Activated CD4-positive, alpha-beta memory T cell treated with anti-CD3 and anti-CD28 coated beads, Interleukin-2, amount 10 ng/mL, durations not matched to agents 7 days and 5 days (primary cell): ENCODE results near the gene HCFC1R1. TPM values are rescaled to one million over a fixed set of nuclear protein-coding genes. Genes with fewer than 3 reads are reported as not detected.

Experiments used
- CTCF ChIA-PET: fragments of 350-600 bp; sonication (Branson Sonifier 250); formaldehyde crosslinking; loops from one replicate; lab custom pipeline; 2021; ENCODE audit warnings: antibody characterized with exemption, inconsistent platforms; lab: Charles Lee
- POLR2A ChIA-PET: fragments of 350-600 bp; sonication (Branson Sonifier 250); formaldehyde crosslinking; loops from one replicate; lab custom pipeline; 2021; ENCODE audit warnings: antibody characterized with exemption; lab: Charles Lee
- DNase-seq: peaks from one replicate; pipeline ENCODE4 v3.0.0-alpha.2; 2020
- H3K27ac Mint-ChIP-seq: one replicate; pipeline ENCODE4 v1.8.0; 2021; ENCODE audit warnings: mild to moderate bottlenecking, mixed read lengths
- H3K27me3 Mint-ChIP-seq: one replicate; pipeline ENCODE4 v1.8.0; 2021; ENCODE audit warnings: mixed read lengths
- H3K36me3 Mint-ChIP-seq: one replicate; pipeline ENCODE4 v1.8.0; 2021; ENCODE audit warnings: low read depth, mixed read lengths
- H3K4me1 Mint-ChIP-seq: one replicate; pipeline ENCODE4 v1.8.0; 2021; ENCODE audit warnings: mixed read lengths
- H3K4me3 Mint-ChIP-seq: one replicate; pipeline ENCODE4 v1.8.0; 2021; ENCODE audit warnings: mild to moderate bottlenecking, mixed read lengths
- H3K9me3 Mint-ChIP-seq: one replicate; pipeline ENCODE4 v1.8.0; 2021; ENCODE audit warnings: mixed read lengths
- total RNA-seq, 2 experiments: library from RNA; stranded (reverse); gene quantifications; one replicate each; pipeline ENCODE4 v1.2.3, GENCODE V29; 2021

HCFC1R1 gene
- total RNA-seq, 2 experiments from 2014 or later: 37.0 to 43.3 TPM

GRCh38 chr16:3030222-3031212 is 6.8 kb upstream of the HCFC1R1 start:
- Mint-ChIP-seq H3K4me3 (peak overlapping the region; percentile 69), H3K4me1 (peaks cover 42% of the 10 kb centered on the region), H3K36me3 (peaks cover 14% of the 10 kb centered on the region), H3K27ac (peak overlapping the region; percentile 67), H3K9me3 (no peaks in the 10 kb centered on the region), H3K27me3 (peaks cover 49% of the 10 kb centered on the region)
- ChIA-PET POLR2A (interaction anchor here (0.9 to 9.3 kb wide), 13 partner anchors 10 to 128 kb away, joined by 3 to 72 read pairs (median 11); partner anchors contain the start of genes MMP25, PKMYT1, TNFRSF12A and ZNF213), CTCF (interaction anchor here (1.1 to 10.4 kb wide), 15 partner anchors 9 to 1704 kb away, joined by 4 to 209 read pairs (median 15); partner anchors contain the start of genes CLDN6, DNAAF8, HCFC1R1 and THOC6)
- no peak for DNase-seq

DNA sequence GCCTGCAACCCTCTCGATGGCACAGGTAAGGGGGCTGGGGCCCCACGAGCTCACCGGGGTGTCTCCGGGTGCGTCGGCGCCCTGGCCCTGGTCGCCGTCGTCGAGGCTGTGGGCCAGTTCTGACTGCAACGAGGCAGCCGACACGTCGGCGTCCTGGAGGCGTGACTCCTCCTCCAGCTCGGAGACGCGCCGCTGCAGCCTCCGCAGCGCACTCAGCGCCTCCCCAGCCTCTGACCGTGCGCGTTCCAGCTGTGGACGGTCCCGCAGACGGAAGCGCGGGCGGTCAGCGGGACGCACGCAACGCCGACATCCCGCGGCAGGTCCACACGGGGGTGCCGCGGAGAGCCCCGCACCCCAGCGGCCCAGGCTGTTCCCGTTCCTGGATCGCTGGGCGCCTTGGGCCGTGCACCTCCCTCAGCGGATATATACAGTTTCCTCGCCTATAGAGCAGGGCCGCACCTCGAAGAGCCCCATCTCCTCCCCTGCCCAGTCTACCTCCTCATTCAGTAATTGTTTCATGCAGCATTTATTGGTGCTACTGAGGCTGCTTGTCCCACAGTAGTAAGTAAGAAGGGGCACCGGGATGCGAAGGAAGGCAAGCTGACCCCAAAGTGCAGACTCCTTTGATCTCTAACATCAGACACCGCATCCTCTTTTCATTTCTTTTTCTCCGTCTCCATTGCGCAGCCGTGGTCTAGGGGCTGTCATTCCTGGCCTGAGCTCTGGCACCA is 5.9 kb upstream of the HCFC1R1 start:
- POLR2A ChIA-PET: interaction anchor here (0.7 to 9.3 kb wide), 14 partner anchors 9 to 129 kb away, joined by 3 to 72 read pairs (median 10); partner anchors contain the start of genes IL32, MMP25, PKMYT1 and TNFRSF12A

DNA sequence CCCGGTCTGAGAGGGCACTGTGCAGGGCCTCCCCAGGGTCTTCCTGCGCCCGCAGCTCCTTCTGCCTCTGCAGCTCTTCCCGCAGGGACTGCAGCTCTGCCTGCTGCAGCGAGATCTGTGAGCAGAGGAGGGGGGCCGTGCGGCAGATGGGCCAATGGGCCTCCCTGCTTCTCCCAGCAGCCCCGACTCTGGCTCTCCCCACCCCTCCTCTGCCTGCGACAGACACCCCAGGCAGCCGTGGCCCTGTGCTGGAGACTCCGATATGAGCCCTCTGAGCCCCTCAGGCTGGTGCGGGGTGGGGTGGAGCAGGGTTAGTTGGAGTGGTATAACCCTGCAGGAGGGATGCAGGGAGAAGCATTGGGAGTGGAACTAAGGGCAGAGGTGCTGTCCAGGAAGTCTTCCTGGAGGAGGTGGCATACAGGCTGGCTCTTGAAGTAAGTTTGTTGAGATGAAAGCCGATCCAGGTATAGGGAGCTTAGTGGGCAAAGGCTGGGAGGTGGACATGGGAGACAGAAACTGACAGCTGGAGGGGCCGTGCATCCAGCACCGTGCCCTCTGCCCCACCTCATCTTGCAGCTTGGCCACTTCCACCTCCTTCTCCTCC is 5.1 kb upstream of the HCFC1R1 start:
- DNase-seq: no peak
- ChIA-PET POLR2A (interaction anchor here (0.7 to 9.3 kb wide), 20 partner anchors 8 to 130 kb away, joined by 3 to 72 read pairs (median 6); partner anchors contain the start of genes IL32, MMP25, PAQR4 and PKMYT1), CTCF (interaction anchor here (0.7 to 10.4 kb wide), 27 partner anchors 8 to 159 kb away, joined by 3 to 209 read pairs (median 6); partner anchors contain the start of genes BICDL2, CLDN6, HCFC1R1 and IL32)
- peak overlapping the region; percentile 69 for H3K4me3 Mint-ChIP-seq
- H3K27me3 Mint-ChIP-seq: peaks cover 38% of the 10 kb centered on the region
- H3K4me1 Mint-ChIP-seq: peaks cover 47% of the 10 kb centered on the region
- H3K9me3 Mint-ChIP-seq: no peaks in the 10 kb centered on the region
- peaks cover 16% of the 10 kb centered on the region for H3K36me3 Mint-ChIP-seq
- no peak overlapping the region for H3K27ac Mint-ChIP-seq

More for the DNA sequence above, 5.9 kb upstream of the HCFC1R1 start:
- CTCF ChIA-PET: interaction anchor here (1.0 to 10.4 kb wide), 12 partner anchors 9 to 119 kb away, joined by 3 to 209 read pairs (median 24); partner anchors contain the start of genes CLDN6, HCFC1R1, IL32 and THOC6
- peaks cover 14% of the 10 kb centered on the region for H3K36me3 Mint-ChIP-seq
- H3K4me3 Mint-ChIP-seq: peak overlapping the region; percentile 69
- peaks cover 46% of the 10 kb centered on the region for H3K4me1 Mint-ChIP-seq
- H3K27me3 Mint-ChIP-seq: peaks cover 41% of the 10 kb centered on the region
- no peaks in the 10 kb centered on the region for H3K9me3 Mint-ChIP-seq
- DNase-seq: peak; percentile 75
- H3K27ac Mint-ChIP-seq: peak overlapping the region; percentile 67

DNA sequence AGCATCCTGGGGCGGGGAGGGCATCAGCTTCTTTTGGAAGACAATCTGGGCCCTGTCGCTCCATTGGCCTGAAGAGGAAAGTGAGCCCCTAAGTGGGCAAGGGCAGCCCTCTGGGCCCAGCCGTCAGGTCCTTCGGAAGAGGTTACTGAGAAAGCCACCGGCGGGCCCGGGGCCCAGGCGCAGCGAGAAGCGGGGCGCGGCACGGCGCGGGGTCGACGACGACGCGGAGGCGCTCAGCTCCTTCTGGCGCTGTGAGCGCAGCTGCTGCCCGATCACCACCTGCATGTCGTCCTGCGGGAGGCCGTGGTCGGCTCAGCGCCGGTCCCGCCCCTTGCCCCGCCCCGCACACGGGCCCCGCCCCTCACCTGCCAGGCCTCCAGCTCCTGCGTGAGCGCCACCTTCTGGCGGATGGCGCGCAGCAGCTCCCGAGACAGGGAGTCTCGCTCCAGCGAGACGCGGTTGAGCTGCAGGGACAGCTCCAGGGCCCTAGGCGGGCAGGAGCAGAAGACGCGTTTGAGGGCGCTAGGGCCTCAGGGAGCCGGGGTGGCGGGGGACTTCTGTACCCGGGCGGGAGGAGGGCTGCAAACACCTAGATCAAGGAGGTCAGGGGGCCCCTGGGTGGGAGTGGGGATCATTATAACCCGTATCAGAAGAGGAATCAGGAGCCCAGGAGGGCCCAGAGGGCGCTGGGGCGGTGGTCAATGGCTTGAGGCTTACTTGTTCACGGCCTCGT is 4.4 kb upstream of the HCFC1R1 start:
- Mint-ChIP-seq H3K27me3 (peaks cover 31% of the 10 kb centered on the region), H3K4me1 (peaks cover 51% of the 10 kb centered on the region), H3K27ac (no peak overlapping the region), H3K36me3 (peaks cover 16% of the 10 kb centered on the region), H3K4me3 (peak overlapping the region; percentile 66), H3K9me3 (no peaks in the 10 kb centered on the region)
- CTCF ChIA-PET: interaction anchor here (0.9 to 10.4 kb wide), 29 partner anchors 7 to 160 kb away, joined by 3 to 209 read pairs (median 5); partner anchors contain the start of genes BICDL2, CLDN6, HCFC1R1 and MMP25
- POLR2A ChIA-PET: interaction anchor here (0.7 to 9.3 kb wide), 18 partner anchors 16 to 130 kb away, joined by 3 to 72 read pairs (median 6); partner anchors contain the start of genes IL32, MMP25, PAQR4 and PKMYT1
- peak; percentile 90 for DNase-seq

DNA sequence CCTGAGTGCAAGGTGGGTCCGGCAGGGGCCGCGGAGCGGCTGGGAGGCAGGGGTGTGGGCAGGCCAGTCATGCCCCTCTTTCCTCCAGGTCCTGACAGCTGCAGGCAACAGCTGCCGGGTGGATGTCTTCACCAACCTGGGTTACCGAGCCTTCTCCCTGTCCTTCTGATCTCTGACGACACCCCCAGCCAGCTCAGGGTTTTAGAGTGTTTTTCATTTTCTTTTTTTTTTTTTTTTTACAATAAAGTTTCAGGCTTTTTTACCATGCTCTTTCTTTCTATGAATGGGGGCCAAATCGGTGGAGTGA is 3.7 kb upstream of the HCFC1R1 start:
- no peak overlapping the region for H3K4me3 Mint-ChIP-seq
- H3K4me1 Mint-ChIP-seq: peaks cover 54% of the 10 kb centered on the region
- H3K9me3 Mint-ChIP-seq: no peaks in the 10 kb centered on the region
- DNase-seq: no peak
- H3K27ac Mint-ChIP-seq: no peak overlapping the region
- H3K36me3 Mint-ChIP-seq: peaks cover 20% of the 10 kb centered on the region
- ChIA-PET POLR2A (interaction anchor here (1.1 to 9.3 kb wide), 14 partner anchors 16 to 131 kb away, joined by 3 to 72 read pairs (median 7); partner anchors contain the start of genes IL32, MMP25 and PAQR4), CTCF (interaction anchor here (0.7 to 10.4 kb wide), 20 partner anchors 6 to 143 kb away, joined by 3 to 209 read pairs (median 6); partner anchors contain the start of genes BICDL2, CLDN6, HCFC1R1 and THOC6)
- H3K27me3 Mint-ChIP-seq: peaks cover 24% of the 10 kb centered on the region

GRCh38 chr16:3026609-3027488 is 3.1 kb upstream of the HCFC1R1 start:
- Mint-ChIP-seq H3K27ac (no peak overlapping the region), H3K4me1 (peaks cover 58% of the 10 kb centered on the region), H3K36me3 (peaks cover 22% of the 10 kb centered on the region), H3K27me3 (peaks cover 18% of the 10 kb centered on the region), H3K9me3 (no peaks in the 10 kb centered on the region), H3K4me3 (no peak overlapping the region)
- POLR2A ChIA-PET: interaction anchor here (1.1 to 9.3 kb wide), 9 partner anchors 17 to 123 kb away, joined by 4 to 72 read pairs (median 5); partner anchors contain the start of genes MMP25 and PAQR4
- no peak for DNase-seq
- CTCF ChIA-PET: interaction anchor here (0.7 to 10.4 kb wide), 15 partner anchors 11 to 144 kb away, joined by 3 to 209 read pairs (median 6); partner anchors contain the start of genes BICDL2 and ZNF213

DNA sequence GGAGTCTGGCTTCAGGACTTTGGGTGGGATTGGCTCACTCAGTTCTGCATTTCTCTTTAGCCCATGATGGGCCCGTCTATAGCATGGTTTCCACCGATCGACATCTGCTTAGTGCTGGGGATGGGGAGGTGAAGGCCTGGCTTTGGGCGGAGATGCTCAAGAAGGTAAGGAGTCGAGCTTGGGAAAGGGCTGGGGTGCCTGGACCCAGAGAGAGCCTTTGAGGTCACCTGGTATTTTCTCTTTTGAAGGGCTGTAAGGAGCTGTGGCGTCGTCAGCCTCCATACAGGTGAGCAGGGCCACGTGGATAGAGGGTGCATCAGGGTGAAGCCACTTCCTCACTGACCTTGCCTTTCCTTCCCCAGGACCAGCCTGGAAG is 2.2 kb upstream of the HCFC1R1 start:
- Mint-ChIP-seq H3K27ac (no peak overlapping the region), H3K36me3 (peaks cover 27% of the 10 kb centered on the region), H3K9me3 (no peaks in the 10 kb centered on the region), H3K4me1 (peaks cover 63% of the 10 kb centered on the region), H3K27me3 (peaks cover 14% of the 10 kb centered on the region), H3K4me3 (no peak overlapping the region)
- no peak for DNase-seq
- POLR2A ChIA-PET: interaction anchor here (4.5 kb wide), 1 partner anchor 21 kb away, joined by 20 read pairs; no protein-coding TSS in a partner anchor
- CTCF ChIA-PET: interaction anchor here (1.0 to 10.4 kb wide), 3 partner anchors 22 to 109 kb away, joined by 3 to 209 read pairs (median 72); partner anchors contain the start of gene ZNF213

DNA sequence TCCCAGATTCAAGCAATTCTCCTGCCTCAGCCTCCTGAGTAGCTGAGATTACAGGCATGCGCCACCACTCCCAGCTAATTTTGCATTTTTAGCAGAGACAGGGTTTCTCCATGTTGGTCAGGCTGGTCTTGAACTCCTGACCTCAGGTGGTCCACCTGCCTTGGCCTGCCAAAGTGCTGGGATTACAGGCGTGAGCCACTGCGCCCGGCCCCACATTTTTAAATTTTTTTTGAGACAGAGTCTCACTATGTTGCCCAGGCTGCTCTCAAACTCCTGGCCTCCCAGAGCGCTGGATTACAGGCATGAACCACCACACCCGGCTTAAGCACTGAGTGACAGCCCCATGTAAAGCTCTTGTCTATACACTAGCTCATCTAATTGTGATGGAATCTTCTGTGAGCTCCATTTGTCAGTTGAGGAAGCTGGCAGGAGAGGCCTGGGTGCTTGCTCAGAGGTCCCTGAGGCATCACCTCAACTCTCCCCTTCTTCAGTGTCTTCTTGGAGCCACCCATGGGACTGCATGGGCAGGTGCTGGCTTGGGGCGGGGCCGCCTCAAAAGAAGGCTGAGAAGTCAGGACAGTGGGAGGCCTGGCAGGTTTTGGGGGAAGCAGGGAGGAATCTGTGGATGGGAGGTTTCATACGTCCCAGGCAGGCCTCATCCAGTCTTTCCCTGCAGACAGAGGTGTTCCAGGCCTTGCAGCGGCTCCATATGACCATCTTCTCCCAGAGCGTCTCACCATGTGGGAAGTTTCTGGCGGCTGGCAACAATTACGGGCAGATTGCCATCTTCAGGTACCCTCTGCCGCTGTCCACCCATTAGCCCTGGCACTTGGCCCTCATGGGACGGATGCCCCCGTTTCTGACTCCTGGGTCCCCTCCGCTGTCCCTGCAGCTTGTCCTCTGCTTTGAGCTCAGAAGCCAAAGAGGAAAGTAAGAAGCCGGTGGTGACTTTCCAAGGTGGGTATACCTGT is 1.6 kb upstream of the HCFC1R1 start:
- Mint-ChIP-seq H3K27ac (no peak overlapping the region), H3K4me1 (peaks cover 66% of the 10 kb centered on the region), H3K9me3 (no peaks in the 10 kb centered on the region), H3K27me3 (peaks cover 14% of the 10 kb centered on the region), H3K36me3 (peaks cover 27% of the 10 kb centered on the region), H3K4me3 (peak overlapping the region; percentile 17)
- ChIA-PET CTCF (interaction anchor here (0.7 to 9.9 kb wide), 7 partner anchors 8 to 250 kb away, joined by 3 to 72 read pairs (median 3); no protein-coding TSS in a partner anchor), POLR2A (interaction anchor here (0.9 to 1.7 kb wide), 4 partner anchors 9 to 100 kb away, joined by 3 to 7 read pairs (median 4); partner anchors contain the start of gene PKMYT1)
- no peak for DNase-seq

DNA sequence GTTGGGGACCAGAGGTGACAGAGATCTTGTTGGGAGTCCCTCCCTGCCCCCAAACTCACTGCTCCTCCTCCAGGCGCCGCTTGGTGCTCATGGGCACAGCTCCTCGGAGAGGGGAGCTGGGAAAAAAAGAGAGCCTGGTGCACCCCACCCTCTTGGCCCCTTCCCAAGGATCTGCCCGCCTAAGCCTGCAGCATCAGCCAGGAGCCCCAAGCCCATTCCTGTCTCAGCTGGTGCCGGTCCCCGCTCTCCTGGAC is 400 bp downstream of the HCFC1R1 start:
- H3K36me3 Mint-ChIP-seq: peaks cover 27% of the 10 kb centered on the region
- H3K27me3 Mint-ChIP-seq: peaks cover 6% of the 10 kb centered on the region
- peak overlapping the region; percentile 73 for H3K4me3 Mint-ChIP-seq
- H3K9me3 Mint-ChIP-seq: no peaks in the 10 kb centered on the region
- H3K27ac Mint-ChIP-seq: peak overlapping the region; percentile 83
- CTCF ChIA-PET: interaction anchor here (1.2 to 9.9 kb wide), 7 partner anchors 8 to 106 kb away, joined by 3 to 97 read pairs (median 7); no protein-coding TSS in a partner anchor
- peaks cover 54% of the 10 kb centered on the region for H3K4me1 Mint-ChIP-seq
- no peak for DNase-seq
- POLR2A ChIA-PET: interaction anchor here (1.0 to 4.7 kb wide), 16 partner anchors 9 to 378 kb away, joined by 3 to 52 read pairs (median 4); partner anchors contain the start of genes IL32, PKMYT1, ZNF174 and ZNF213
